ENCODE measurements around the gene LPP. TPM values are rescaled to one million over a fixed set of nuclear protein-coding genes. Genes with fewer than 3 reads are reported as not detected.
A peak's percentile ranks its signal among the peaks of the same experiment; 100 is the strongest.

Gene LPP
- polyA plus RNA-seq, 1 donor (not counting 4 experiments of a cell fraction or from before 2014, with no cell fraction given): 16.0 TPM

DNA sequence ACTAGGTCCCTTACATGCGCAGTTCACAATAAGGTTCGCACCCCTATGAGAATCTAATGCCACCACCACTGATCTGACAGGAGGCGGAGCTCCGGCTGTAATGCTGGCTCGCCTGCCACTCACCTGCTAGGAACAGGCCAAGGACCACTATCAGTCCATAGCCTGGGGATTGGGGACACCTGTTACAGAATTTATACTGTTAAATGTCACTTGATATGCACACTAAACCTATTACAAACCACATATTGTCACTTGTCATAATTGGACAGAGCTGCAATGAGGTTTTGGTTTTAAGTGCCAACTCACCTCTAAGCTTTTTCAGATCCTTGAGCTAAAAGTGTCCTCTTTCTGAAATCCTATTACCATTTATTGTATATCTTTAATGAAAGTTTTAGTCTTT, 509.9 kb downstream of the LPP start:
- no peaks in the 10 kb centered on the region for H4K20me1 ChIP-seq (ENCODE audit: control insufficient read depth, extremely low read depth, insufficient read depth, low read length)
- DNase-seq (ENCODE audit: low read depth, low spot score): no peak
- FAIRE-seq: no peak
- no peak overlapping the region for H2AFZ ChIP-seq (ENCODE audit: control insufficient read depth, low read length)
- H3K4me3 ChIP-seq (ENCODE audit: control insufficient read depth in 2 of 3, extremely low read depth in 1 of 3, insufficient read depth in 2 of 3, low read depth in 1 of 3, low read length in 3 of 3): no peak overlapping the region
- H3K4me1 ChIP-seq (ENCODE audit: control insufficient read depth, extremely low read depth, insufficient read depth, low read length): no peaks in the 10 kb centered on the region
- no peaks in the 10 kb centered on the region for H3K9me3 ChIP-seq (ENCODE audit: control insufficient read depth, low read depth, low read length)
- no peaks in the 10 kb centered on the region for H3K27me3 ChIP-seq (ENCODE audit: control insufficient read depth, extremely low read depth, insufficient read depth, low read length)
- dilution Hi-C loops (cut with MboI; ENCODE audit: extremely low pct_ligation_motif_present, low sequenced_read_pairs): no loop called here
- TF ChIP-seq EZH2 (IDR thresholded peaks at IDR 0.05; ENCODE audit: low read length): no peak
- TF ChIP-seq, protein P1, sequence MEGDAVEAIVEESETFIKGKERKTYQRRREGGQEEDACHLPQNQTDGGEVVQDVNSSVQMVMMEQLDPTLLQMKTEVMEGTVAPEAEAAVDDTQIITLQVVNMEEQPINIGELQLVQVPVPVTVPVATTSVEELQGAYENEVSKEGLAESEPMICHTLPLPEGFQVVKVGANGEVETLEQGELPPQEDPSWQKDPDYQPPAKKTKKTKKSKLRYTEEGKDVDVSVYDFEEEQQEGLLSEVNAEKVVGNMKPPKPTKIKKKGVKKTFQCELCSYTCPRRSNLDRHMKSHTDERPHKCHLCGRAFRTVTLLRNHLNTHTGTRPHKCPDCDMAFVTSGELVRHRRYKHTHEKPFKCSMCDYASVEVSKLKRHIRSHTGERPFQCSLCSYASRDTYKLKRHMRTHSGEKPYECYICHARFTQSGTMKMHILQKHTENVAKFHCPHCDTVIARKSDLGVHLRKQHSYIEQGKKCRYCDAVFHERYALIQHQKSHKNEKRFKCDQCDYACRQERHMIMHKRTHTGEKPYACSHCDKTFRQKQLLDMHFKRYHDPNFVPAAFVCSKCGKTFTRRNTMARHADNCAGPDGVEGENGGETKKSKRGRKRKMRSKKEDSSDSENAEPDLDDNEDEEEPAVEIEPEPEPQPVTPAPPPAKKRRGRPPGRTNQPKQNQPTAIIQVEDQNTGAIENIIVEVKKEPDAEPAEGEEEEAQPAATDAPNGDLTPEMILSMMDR (optimal IDR thresholded peaks at IDR 0.05 in 1 of 3, IDR thresholded peaks at IDR 0.05 in 1 of 3, conservative IDR thresholded peaks at IDR 0.05 in 1 of 3; ENCODE audit: extremely low read depth in 1 of 3, insufficient read depth in 2 of 3, low read length in 3 of 3): no peak
- no peak overlapping the region for H3K27ac ChIP-seq (ENCODE audit: control insufficient read depth, insufficient read depth, low read length)
- H3K36me3 ChIP-seq (ENCODE audit: control insufficient read depth in 2 of 2, extremely low read depth in 1 of 2, insufficient read depth in 2 of 2, low read length in 2 of 2): no peaks in the 10 kb centered on the region
- no peaks in the 10 kb centered on the region for H3K9me1 ChIP-seq (ENCODE audit: control insufficient read depth, extremely low read depth, insufficient read depth, low read length)
- H3K79me2 ChIP-seq (ENCODE audit: control insufficient read depth, insufficient read depth, low read length): no peaks in the 10 kb centered on the region
- H3K9ac ChIP-seq (ENCODE audit: control insufficient read depth, extremely low read depth, insufficient read depth, low read length): no peak overlapping the region
- H3K4me2 ChIP-seq (ENCODE audit: control insufficient read depth, extremely low read depth, insufficient read depth, low read depth, low read length): no peak overlapping the region

DNA sequence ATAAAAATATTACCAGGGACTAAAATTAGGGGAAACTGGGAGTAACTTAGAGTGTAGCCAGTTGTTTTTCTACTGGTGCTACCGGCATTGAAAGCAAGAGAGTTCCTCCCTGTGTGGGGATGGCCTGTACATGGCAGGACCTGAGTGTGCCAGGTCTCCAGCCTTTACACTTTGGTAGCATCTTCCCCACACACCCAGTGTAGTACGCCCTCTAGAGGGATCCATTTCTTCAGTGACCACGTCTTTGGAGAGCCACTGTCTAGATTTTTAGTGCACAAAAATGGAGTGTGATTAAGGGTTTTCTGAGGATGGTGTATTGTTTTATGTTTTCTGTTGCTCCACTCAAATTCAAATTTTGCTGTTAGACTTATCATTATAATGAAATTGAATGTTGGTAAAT, 510.8 kb downstream of the LPP start:
- H3K4me2 ChIP-seq (ENCODE audit: control insufficient read depth, extremely low read depth, insufficient read depth, low read depth, low read length): no peak overlapping the region
- no peak overlapping the region for H3K9ac ChIP-seq (ENCODE audit: control insufficient read depth, extremely low read depth, insufficient read depth, low read length)
- no peak for TF ChIP-seq EZH2 (IDR thresholded peaks at IDR 0.05; ENCODE audit: low read length)
- TF ChIP-seq, protein P1 (optimal IDR thresholded peaks at IDR 0.05 in 1 of 3, IDR thresholded peaks at IDR 0.05 in 1 of 3, conservative IDR thresholded peaks at IDR 0.05 in 1 of 3; ENCODE audit: extremely low read depth in 1 of 3, insufficient read depth in 2 of 3, low read length in 3 of 3): peak; percentile 20 to 72 (median 37)
- H3K4me1 ChIP-seq (ENCODE audit: control insufficient read depth, extremely low read depth, insufficient read depth, low read length): no peaks in the 10 kb centered on the region
- H4K20me1 ChIP-seq (ENCODE audit: control insufficient read depth, extremely low read depth, insufficient read depth, low read length): no peaks in the 10 kb centered on the region
- no peak overlapping the region for H3K4me3 ChIP-seq (ENCODE audit: control insufficient read depth in 2 of 3, extremely low read depth in 1 of 3, insufficient read depth in 2 of 3, low read depth in 1 of 3, low read length in 3 of 3)
- H3K27ac ChIP-seq (ENCODE audit: control insufficient read depth, insufficient read depth, low read length): no peak overlapping the region
- FAIRE-seq (peak; percentile 53), DNase-seq (ENCODE audit: low read depth, low spot score) (no peak)
- H3K9me3 ChIP-seq (ENCODE audit: control insufficient read depth, low read depth, low read length): no peaks in the 10 kb centered on the region
- dilution Hi-C loops (cut with MboI; ENCODE audit: extremely low pct_ligation_motif_present, low sequenced_read_pairs): no loop called here
- no peaks in the 10 kb centered on the region for H3K36me3 ChIP-seq (ENCODE audit: control insufficient read depth in 2 of 2, extremely low read depth in 1 of 2, insufficient read depth in 2 of 2, low read length in 2 of 2)
- no peak overlapping the region for H2AFZ ChIP-seq (ENCODE audit: control insufficient read depth, low read length)
- H3K79me2 ChIP-seq (ENCODE audit: control insufficient read depth, insufficient read depth, low read length): no peaks in the 10 kb centered on the region
- H3K9me1 ChIP-seq (ENCODE audit: control insufficient read depth, extremely low read depth, insufficient read depth, low read length): no peaks in the 10 kb centered on the region
- no peaks in the 10 kb centered on the region for H3K27me3 ChIP-seq (ENCODE audit: control insufficient read depth, extremely low read depth, insufficient read depth, low read length)

Measured in keratinocyte (primary cell).